Omental fat pad (tissue), 4 donors: ENCODE data around the gene PTGDS. TPM values are rescaled to one million over a fixed set of nuclear protein-coding genes. Genes with fewer than 3 reads are reported as not detected.

Experiments used
- ATAC-seq: fragments of 150-250 bp; one replicate; pipeline ENCODE4 v1.9.1; 2016; ENCODE audit warnings: mild to moderate bottlenecking, moderate library complexity; ENCODE audit not compliant: low FRiP score
- DNase-seq: peaks from one replicate; pipeline ENCODE4 v3.0.0-alpha.2; 2019; ENCODE audit warnings: low spot score
- CTCF ChIP-seq, 3 donors: fragments of 450-650 bp; IDR thresholded peaks; one replicate each; pipeline ENCODE4 v1.5.1; 2016 to 2017; ENCODE audit warnings: antibody characterized with exemption in 3 of 3, mild to moderate bottlenecking in 3 of 3, moderate library complexity in 2 of 3
- total RNA-seq, 4 donors: library from RNA; depleted of rRNA; stranded (reverse); fragments of >200 nt; gene quantifications; one replicate each; pipeline ENCODE4 v1.1.0, GENCODE V29; 2016

PTGDS gene
- total RNA-seq, 4 donors from 2014 or later = 76.9 to 173 (median 118) TPM

- ATAC-seq (no peak), DNase-seq (no peak)
- no peak for TF ChIP-seq CTCF (IDR thresholded peaks at IDR 0.05)
Observed at GRCh38 chr9:136964833-136965422, 12.4 kb upstream of the PTGDS start.

GRCh38 chr9:136965771-136966484, 11.4 kb upstream of the PTGDS start:
- DNase-seq = no peak
- no peak for ATAC-seq
- no peak for TF ChIP-seq CTCF (IDR thresholded peaks at IDR 0.05)

GRCh38 chr9:136968333-136969127, 8.8 kb upstream of the PTGDS start:
- ATAC-seq (no peak), DNase-seq (no peak)
- no peak for TF ChIP-seq CTCF (IDR thresholded peaks at IDR 0.05)

GRCh38 chr9:136969150-136969549, 8.2 kb upstream of the PTGDS start:
- no peak for ATAC-seq
- DNase-seq = no peak
- no peak for TF ChIP-seq CTCF (IDR thresholded peaks at IDR 0.05)

- no peak for DNase-seq
- ATAC-seq = no peak
- TF ChIP-seq CTCF (IDR thresholded peaks at IDR 0.05) = no peak
Observed at GRCh38 chr9:136969774-136970173, 7.5 kb upstream of the PTGDS start.

- ATAC-seq (no peak), DNase-seq (no peak)
- no peak for TF ChIP-seq CTCF (IDR thresholded peaks at IDR 0.05)
Observed at GRCh38 chr9:136970361-136970760, 6.9 kb upstream of the PTGDS start.
